ENCODE data around the gene PCMT1. TPM values are rescaled to one million over a fixed set of nuclear protein-coding genes. Genes with fewer than 3 reads are reported as not detected.

The PCMT1 gene
- polyA plus RNA-seq, 3 donors: 84.8 to 315 (median 262) TPM

DNA sequence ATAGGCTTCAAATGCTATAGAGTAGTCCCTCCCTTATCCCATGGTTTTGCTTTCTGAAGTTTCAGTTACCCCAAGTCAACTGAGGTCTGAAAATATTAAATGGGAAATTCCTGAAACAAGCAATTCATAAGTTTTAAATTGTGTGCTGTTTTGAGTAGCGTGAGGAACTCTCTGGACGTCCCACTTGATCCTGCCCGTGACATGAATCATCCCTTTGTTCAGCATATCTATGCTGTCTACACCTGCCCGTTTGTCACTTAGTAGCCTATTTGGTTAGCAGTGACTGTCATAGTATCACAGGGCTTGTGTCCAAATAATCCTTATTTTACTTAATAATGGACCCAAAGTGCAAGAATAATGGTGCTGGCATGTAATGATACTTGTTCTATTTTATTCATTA lies 5.0 kb downstream of the PCMT1 start:
- intact Hi-C loops (cut with micrococcal nuclease): loop anchor here (5.0 kb wide), 1 partner anchor 37 kb away; the partner anchor contains the start of gene LATS1 (in 2 of the 2)
- peak overlapping the region; percentile 98 for H3K4me2 ChIP-seq (replicated peaks; ENCODE audit: extremely low read depth, low read length, poor library complexity, severe bottlenecking)
- H3K79me2 ChIP-seq (ENCODE audit: insufficient read depth, low read length): peaks cover 98% of the 10 kb centered on the region
- no peak overlapping the region for H2AFZ ChIP-seq (ENCODE audit: insufficient read depth, low read depth, low read length, poor library complexity, severe bottlenecking)
- peak overlapping the region in 1 of 2 donors; percentile 89 for H3K27ac ChIP-seq (ENCODE audit: low read depth in 1 of 2, low read length in 2 of 2)
- peak; percentile 12 to 81 (median 34) for DNase-seq
- peaks cover 76% of the 10 kb centered on the region for H4K20me1 ChIP-seq (ENCODE audit: insufficient read depth, low read length)
- H3K27me3 ChIP-seq (ENCODE audit: control insufficient read depth in 2 of 2, insufficient read depth in 2 of 2, low read length in 2 of 2): no peaks in the 10 kb centered on the region
- Mint-ChIP-seq H3K27ac (peak overlapping the region; percentile 6 to 87 (median 72)), H3K4me1 (peaks cover 60% of the 10 kb centered on the region), H3K9me3 (no peaks in the 10 kb centered on the region), H3K27me3 (ENCODE audit: low read depth in 3 of 3) (no peaks in the 10 kb centered on the region), H3K36me3 (peaks cover 8 to 20% of the 10 kb centered on the region in 2 donors), H3K4me3 (no peak overlapping the region)
- H3K36me3 ChIP-seq (replicated peaks in 1 of 2; ENCODE audit: control insufficient read depth in 1 of 2, insufficient read depth in 2 of 2, low read length in 2 of 2): peaks cover 7 to 12% of the 10 kb centered on the region in 2 donors
- no CpG with 5 or more reads among the region's 4 CpGs for WGBS (ENCODE audit: insufficient coverage)
- TF ChIP-seq, protein P1, sequence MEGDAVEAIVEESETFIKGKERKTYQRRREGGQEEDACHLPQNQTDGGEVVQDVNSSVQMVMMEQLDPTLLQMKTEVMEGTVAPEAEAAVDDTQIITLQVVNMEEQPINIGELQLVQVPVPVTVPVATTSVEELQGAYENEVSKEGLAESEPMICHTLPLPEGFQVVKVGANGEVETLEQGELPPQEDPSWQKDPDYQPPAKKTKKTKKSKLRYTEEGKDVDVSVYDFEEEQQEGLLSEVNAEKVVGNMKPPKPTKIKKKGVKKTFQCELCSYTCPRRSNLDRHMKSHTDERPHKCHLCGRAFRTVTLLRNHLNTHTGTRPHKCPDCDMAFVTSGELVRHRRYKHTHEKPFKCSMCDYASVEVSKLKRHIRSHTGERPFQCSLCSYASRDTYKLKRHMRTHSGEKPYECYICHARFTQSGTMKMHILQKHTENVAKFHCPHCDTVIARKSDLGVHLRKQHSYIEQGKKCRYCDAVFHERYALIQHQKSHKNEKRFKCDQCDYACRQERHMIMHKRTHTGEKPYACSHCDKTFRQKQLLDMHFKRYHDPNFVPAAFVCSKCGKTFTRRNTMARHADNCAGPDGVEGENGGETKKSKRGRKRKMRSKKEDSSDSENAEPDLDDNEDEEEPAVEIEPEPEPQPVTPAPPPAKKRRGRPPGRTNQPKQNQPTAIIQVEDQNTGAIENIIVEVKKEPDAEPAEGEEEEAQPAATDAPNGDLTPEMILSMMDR (IDR thresholded peaks at IDR 0.05): no peak
- H3K9me3 ChIP-seq (replicated peaks in 1 of 2; ENCODE audit: control insufficient read depth in 1 of 2, insufficient read depth in 1 of 2, low read length in 2 of 2): no peaks in the 10 kb centered on the region
- H3K4me1 ChIP-seq (ENCODE audit: control insufficient read depth in 1 of 2, insufficient read depth in 2 of 2, low read length in 2 of 2): peaks cover 54 to 59% of the 10 kb centered on the region in 2 donors
- H3K9ac ChIP-seq (ENCODE audit: insufficient read depth, low read length, poor library complexity, severe bottlenecking): no peak overlapping the region
- H3K4me3 ChIP-seq (replicated peaks in 1 of 3; ENCODE audit: low read depth in 2 of 3, low read length in 3 of 3): no peak overlapping the region

DNA sequence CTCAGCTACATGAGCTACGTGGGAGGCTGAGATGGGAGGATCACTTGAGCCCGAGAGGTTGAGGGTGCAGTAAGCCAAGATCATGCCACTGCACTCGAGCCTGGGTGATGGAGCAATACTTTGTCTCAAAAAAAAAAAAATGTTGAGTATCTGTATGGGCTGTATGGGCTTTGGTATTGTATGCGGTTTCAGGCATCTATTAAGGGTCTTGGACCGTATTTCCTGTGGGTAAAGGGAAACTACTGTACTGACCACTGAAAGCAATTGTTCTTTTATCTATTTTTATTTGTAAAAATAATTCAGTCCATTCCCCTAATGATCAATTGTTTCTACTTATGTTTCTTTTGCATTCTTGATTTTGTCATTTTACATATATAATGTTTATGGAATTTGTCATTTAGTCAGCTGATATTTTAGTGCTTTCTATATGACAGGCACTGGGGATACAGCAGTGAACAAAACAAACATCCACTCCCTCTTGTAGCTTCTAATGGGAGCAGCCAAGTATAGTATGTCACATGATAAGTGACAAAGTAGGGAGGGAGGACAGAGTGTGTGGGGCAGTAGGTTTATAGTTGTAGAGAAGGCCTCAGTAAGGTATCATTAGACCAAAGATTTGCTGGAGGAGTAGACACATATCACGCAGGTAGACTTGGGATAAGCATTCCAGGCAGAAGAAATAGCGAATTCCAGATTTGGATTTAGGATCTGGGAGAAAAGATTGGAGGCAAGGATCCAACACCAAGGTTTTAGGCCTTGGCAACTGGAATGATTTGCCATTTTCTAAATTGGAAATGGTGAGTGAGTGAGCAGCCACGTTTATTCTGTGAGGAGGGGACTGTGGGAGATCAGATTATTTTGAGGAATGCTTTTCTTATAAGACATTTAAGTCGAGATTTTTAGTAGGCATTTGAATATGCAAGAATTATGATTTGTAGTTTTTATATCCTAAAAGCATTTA lies 6.0 kb downstream of the PCMT1 start:
- H3K36me3 ChIP-seq (replicated peaks in 1 of 2; ENCODE audit: control insufficient read depth in 1 of 2, insufficient read depth in 2 of 2, low read length in 2 of 2): peaks cover 10 to 22% of the 10 kb centered on the region in 2 donors
- no peak overlapping the region for H3K4me3 ChIP-seq (replicated peaks in 1 of 3; ENCODE audit: low read depth in 2 of 3, low read length in 3 of 3)
- no peak overlapping the region for H3K4me2 ChIP-seq (replicated peaks; ENCODE audit: extremely low read depth, low read length, poor library complexity, severe bottlenecking)
- intact Hi-C loops (cut with micrococcal nuclease): no loop called here
- Mint-ChIP-seq H3K4me1 (peaks cover 66% of the 10 kb centered on the region), H3K27ac (peak overlapping the region; percentile 8 to 87 (median 66)), H3K36me3 (peaks cover 16 to 31% of the 10 kb centered on the region in 2 donors), H3K27me3 (ENCODE audit: low read depth in 3 of 3) (no peaks in the 10 kb centered on the region), H3K4me3 (no peak overlapping the region), H3K9me3 (no peaks in the 10 kb centered on the region)
- peak overlapping the region; percentile 3 to 89 for H3K27ac ChIP-seq (ENCODE audit: low read depth in 1 of 2, low read length in 2 of 2)
- H2AFZ ChIP-seq (ENCODE audit: insufficient read depth, low read depth, low read length, poor library complexity, severe bottlenecking): no peak overlapping the region
- H3K27me3 ChIP-seq (ENCODE audit: control insufficient read depth in 2 of 2, insufficient read depth in 2 of 2, low read length in 2 of 2): no peaks in the 10 kb centered on the region
- no peak overlapping the region for H3K9ac ChIP-seq (ENCODE audit: insufficient read depth, low read length, poor library complexity, severe bottlenecking)
- TF ChIP-seq, protein P1 (IDR thresholded peaks at IDR 0.05): no peak
- no peaks in the 10 kb centered on the region for H3K9me3 ChIP-seq (replicated peaks in 1 of 2; ENCODE audit: control insufficient read depth in 1 of 2, insufficient read depth in 1 of 2, low read length in 2 of 2)
- no peak for DNase-seq
- peaks cover 60 to 62% of the 10 kb centered on the region in 2 donors for H3K4me1 ChIP-seq (ENCODE audit: control insufficient read depth in 1 of 2, insufficient read depth in 2 of 2, low read length in 2 of 2)
- peaks cover 80% of the 10 kb centered on the region for H4K20me1 ChIP-seq (ENCODE audit: insufficient read depth, low read length)
- peaks cover 98% of the 10 kb centered on the region for H3K79me2 ChIP-seq (ENCODE audit: insufficient read depth, low read length)
- WGBS (ENCODE audit: insufficient coverage): 64% methylated on average over 5 of the region's 9 CpGs
